Fibroblast of skin of left quadriceps (primary cell): Measurements from ENCODE around the gene ACSF3.

Experiments
- DNase-seq, 2 experiments: peaks; one replicate each; pipeline ENCODE4 v3.0.0-alpha.2; 2013; ENCODE audit warnings: low read depth in 2 of 2

Gene ACSF3

DNA sequence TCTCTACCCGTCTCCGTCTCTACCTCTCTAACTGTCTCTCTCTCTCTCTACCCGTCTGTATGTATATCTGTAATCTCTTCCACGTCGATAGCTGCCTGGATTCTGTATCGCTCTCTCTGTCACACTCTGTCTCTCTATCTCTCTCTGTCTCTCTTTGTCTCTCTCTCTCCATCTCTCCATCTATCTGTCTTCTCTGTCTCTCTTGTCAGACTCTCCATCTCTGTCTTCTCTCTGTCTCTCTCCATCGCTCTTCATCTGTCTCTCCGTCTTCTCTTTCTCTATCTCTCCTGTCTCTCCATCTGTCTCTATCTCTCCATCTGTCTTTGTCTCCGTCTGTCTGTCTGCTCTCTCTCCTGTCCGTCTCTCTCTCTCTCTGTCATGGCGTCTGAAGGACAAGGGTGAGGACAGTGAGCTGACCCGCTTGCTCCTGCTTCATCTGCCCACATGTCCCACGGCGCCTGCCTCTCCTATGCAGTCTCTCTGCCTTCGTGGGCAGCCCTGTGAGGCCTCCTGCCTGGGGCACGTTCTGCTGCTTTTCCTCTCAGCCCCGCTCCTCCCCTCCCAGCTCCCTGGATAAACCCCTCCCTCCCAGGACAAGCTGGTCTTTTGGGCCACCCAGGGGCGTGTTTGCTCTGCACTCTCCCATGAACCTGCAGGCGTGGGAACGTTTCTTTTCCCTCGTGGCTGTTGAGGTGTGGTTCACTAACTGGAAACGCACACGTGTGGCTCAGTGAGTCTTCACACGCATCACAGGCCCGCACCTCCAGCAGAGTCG, 18.9 kb downstream of the ACSF3 start:
- no peak for DNase-seq

DNA sequence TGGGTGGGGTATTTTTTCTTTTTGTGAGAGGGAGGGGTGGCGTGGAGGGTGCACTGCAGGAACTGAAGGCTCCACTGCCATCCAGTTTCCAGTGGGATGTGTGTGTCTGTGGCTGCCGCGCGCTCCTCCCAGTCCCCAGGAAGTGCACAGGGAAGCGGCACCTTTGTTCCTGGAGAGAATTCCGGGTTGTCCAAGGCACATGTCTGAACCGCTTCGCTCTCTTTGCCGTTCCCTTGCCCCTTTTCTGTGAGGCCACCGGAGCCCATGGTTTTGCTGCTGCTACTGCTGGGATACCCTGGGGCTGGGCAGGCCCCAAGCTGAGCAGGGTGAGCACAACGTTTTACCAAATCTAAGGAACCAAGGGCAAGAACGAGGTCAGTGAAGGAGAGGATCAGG, 19.5 kb downstream of the ACSF3 start:
- no peak for DNase-seq

DNA sequence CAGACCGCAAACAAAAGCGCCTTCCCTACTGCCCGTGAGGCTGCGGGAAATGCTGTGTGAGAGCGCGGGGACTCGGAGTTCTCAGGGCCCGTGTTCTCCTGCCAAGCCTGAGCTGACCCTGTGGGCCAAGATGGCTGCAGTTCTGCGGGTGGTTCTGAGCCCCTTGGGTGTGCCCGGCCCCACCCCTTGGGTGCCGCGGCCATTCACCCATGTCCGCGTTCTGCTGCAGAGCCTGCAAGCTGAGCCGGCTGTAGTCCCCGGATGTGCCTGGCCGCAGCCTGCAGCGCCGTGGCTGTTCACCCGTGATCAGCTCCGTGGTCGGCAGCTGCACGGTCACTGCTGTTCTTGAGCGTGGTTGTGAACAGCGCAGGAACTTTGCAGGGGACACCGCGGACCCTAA, 20.0 kb downstream of the ACSF3 start:
- no peak for DNase-seq

DNA sequence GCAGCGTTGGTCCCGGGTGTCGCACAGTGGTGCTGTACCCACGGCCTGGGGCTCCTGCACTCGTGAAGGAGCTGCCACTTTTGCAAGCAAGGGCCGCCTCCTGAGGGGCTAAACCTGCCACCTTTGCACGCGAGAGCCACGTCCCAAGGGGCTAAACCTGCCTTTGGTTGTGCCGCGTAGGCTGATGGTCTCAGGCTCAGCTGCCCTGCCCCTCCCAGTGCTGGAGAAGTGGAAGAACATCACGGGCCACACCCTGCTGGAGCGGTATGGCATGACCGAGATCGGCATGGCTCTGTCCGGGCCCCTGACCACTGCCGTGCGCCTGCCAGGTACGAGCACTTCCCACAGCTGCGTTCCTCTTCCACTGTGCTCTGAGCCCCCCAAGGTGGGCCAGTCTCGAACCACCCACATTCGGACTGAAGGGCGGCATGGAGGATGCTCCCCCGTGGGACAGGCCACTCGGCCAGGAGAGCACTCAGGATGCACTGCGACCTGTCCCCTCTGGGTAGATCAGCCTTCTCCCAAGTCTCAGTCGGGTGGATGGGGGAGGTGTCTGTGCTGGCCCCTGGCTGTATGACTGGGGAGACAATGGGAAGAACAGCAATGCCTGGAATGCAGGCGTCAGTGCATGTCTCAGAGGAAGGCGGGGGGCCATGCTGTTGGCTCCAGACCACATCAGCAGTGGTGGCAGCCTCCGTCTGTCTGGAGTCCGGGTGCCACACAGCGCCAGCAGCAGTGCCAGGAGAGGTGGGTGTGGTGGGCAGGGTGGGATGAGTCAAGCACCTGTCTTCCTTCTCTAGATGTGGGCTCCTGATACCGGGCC, 20.7 kb downstream of the ACSF3 start:
- DNase-seq, result no peak

- no peak for DNase-seq
Measured at GRCh38 chr16:89115216-89115861, 21.7 kb downstream of the ACSF3 start.

GRCh38 chr16:89116341-89117226, 22.9 kb downstream of the ACSF3 start:
- no peak for DNase-seq

DNA sequence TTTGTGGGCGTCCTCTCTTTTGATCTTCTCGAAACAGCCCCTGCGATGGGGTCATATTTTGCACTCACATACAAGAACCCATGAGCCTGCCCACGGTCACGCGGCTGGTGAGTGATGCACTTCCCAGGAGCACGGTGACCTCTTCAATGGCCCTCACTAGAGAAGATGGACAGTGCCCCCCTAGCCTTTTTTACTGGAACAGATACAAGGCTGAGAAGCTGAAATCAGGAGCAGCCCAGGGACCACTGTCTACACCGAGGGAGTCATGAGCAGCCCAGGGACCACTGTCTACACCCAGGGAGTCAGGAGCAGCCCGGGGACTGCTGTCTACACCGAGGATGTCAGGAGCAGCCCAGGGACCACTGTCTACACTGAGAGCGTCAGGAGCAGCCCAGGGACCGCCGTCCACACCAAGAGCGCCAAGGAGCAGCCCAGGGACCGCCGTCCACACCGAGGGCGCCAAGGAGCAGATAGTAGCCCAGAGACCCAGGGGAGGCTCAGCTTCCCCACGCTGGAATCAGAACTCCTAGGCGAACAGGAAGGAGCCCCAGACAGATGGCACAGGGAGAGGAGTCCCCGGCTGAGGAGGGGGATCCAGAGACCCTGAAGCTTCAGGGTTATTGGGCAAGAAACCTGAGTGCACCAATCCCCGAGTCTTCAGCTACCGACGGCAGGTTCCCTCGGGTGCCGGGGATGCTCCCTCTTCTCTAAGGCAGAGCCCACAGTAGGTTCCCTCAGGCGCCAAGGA, 23.7 kb downstream of the ACSF3 start:
- no peak for DNase-seq

- DNase-seq, result no peak
Measured at GRCh38 chr16:89117975-89118289, 24.3 kb downstream of the ACSF3 start.

DNA sequence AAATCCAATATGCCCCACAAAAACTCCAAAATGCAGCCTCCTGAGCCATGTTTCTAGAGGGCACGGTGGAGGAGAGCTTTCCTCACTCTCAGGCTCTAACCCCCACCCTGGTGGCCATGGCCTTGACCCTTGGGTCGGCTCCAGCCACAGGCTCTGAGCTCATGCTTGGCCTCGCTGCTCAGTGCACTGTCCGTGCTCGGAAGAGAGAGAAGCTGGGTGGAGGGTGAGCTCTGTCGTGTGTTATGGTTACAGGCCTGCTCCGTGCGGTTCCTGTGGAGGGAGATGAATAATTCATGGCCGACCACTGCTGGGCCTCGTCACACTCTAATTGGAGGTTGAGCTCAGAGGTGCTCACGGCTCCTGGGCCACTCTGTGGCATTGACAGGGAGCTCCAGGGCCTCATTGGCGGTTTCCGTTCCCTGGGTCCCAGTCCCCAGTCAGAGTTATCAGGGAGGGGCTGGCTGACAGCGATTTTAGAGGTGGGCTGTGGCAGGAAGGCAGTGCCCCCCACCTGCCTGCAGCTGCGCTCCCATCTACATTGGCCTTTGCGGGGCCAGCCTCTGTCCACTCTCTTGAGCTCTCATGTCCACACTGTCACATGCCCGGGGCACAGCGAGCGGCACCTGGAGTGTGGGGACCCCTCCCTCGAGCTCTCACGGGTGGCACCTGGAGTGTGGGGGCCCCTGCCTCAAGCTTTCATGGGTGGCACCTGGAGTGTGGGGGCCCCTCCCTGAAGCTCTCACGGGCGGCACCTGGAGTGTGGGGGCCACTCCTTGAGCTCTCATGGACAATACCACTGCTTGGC, 24.9 kb downstream of the ACSF3 start:
- no peak for DNase-seq

DNA sequence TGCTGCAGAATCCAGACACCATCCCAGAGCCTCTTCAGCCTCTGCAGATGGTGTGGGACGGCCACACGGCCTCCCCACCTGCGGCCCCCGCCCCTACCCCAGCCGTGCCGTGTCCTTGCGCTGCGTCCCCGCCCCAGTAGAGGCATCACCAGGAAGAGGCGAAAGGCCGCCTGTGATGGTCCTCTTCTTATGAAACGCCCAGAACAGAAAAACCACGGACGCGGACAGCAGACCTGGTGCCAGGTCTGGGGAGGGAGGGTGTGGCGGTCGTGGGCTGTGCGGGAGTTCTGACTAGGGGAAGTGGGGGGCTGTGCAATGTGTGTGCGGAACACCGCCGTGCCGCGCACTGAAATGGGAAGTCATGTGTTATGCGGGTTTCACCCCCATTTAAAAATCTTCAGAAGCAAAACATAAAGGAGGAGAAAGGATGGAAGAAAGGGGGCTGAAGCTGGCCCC, 25.5 kb downstream of the ACSF3 start:
- DNase-seq, result no peak

GRCh38 chr16:89119661-89120141, 26.0 kb downstream of the ACSF3 start:
- no peak for DNase-seq

GRCh38 chr16:89120281-89120680, 26.6 kb downstream of the ACSF3 start:
- DNase-seq, result no peak

- no peak for DNase-seq
Measured at GRCh38 chr16:89120921-89121351, 27.3 kb downstream of the ACSF3 start.

DNA sequence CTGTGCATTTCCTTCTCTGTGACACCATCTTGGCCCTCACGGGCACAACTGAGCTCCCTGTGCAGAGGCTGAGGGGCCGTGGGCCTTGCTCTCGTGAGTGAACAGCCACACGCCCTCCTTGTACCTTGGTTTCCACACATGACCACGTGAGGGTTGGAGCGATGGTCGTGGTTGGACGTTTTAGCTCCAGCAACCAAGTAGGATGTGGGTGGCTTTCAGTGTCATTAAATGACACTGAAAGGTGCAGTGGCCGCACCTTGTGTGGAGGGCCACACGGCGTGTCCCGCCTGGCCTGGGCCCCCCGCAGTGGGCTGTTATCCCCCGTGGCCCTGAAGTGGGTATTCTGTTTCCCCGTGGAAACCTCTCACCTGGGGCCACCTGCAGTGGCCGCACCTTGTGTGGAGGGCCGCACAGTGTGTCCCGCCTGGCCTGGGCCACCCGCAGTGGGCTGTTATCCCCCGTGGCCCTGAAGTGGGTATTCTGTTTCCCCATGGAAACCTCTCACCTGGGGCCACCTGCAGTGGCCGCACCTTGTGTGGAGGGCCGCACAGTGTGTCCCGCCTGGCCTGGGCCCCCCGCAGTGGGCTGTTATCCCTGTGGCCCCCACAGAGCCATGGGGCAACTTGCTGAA, 28.2 kb downstream of the ACSF3 start:
- DNase-seq, result no peak

DNA sequence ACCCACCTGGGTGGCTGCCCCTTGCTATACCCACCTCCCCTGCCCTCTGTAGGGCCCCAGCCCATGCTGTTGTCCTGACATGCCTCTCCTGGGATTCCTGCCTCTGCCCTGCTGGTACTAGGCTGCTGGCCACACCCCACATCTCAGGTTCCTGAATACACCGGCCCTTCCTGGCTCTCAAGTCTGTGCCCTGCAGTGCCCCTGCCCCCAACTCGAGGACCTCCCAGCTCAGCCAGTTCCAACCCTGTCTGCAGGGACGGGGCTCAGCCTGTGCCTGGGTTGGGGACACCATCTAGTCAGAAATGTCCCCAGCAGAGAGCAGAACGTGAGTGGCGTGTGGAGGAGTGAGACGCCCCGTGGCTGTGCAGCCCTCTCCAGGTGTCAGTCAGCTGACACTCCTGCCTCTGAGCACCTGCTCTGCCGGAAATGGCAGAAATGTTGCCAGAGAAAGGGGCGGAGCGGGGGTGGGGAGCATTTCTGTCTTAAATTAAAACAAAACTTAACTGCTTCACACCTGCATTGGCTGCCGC, 28.7 kb downstream of the ACSF3 start:
- DNase-seq, result no peak

GRCh38 chr16:89123001-89123830, 29.6 kb downstream of the ACSF3 start:
- DNase-seq, result no peak

GRCh38 chr16:89123831-89124100, 30.1 kb downstream of the ACSF3 start:
- DNase-seq, result no peak

DNA sequence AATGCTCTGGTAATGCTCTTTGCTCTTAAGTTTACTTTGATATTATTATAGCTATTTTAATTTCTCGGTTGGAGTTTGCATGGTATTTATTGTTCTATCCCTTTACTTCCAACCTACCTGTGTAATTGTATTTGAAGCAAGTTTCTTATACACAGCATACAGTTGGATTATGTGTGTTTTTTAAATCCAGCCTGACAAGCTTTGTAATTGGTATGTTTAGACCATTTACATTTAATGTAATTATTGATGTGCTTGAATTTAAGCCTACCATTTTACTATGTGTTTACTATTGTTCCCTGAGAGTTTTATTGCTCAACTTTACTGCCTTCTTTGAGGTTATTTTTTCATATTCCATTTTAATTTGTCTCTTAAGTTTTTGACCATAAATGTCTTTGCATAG, 35.7 kb downstream of the ACSF3 start:
- DNase-seq, result no peak

GRCh38 chr16:89130448-89130847, 36.8 kb downstream of the ACSF3 start:
- DNase-seq, result no peak
